GM19324 (cell line): ENCODE data around the gene TGFBR2.
A peak's percentile ranks its signal among the peaks of the same experiment; 100 is the strongest.

ENCODE experiments used
- ATAC-seq: cut with Tn5 transposase; IDR thresholded peaks from one replicate; pipeline ENCODE4 v1.9.1; 2021; ENCODE audit warnings: mild to moderate bottlenecking, moderate library complexity; ENCODE audit not compliant: unreplicated experiment, low FRiP score

TGFBR2 gene

GRCh38 chr3:30600572-30600971 lies 5.8 kb upstream of the TGFBR2 start:
- ATAC-seq = no peak

GRCh38 chr3:30602946-30603345 lies 3.5 kb upstream of the TGFBR2 start:
- no peak for ATAC-seq

GRCh38 chr3:30604093-30604492 lies 2.3 kb upstream of the TGFBR2 start:
- no peak for ATAC-seq

- no peak for ATAC-seq
Observed at GRCh38 chr3:30604558-30604957, 1.8 kb upstream of the TGFBR2 start.

- no peak for ATAC-seq
Observed at GRCh38 chr3:30605005-30605404, 1.4 kb upstream of the TGFBR2 start.

GRCh38 chr3:30605706-30606300 lies 598 bp upstream of the TGFBR2 start:
- ATAC-seq = no peak

- peak; percentile 44 for ATAC-seq
Observed at GRCh38 chr3:30607032-30607833, 832 bp downstream of the TGFBR2 start.

- ATAC-seq = no peak
Observed at GRCh38 chr3:30608598-30608947, 2.2 kb downstream of the TGFBR2 start.

GRCh38 chr3:30609930-30610701 lies 3.7 kb downstream of the TGFBR2 start:
- no peak for ATAC-seq

GRCh38 chr3:30610702-30611368 lies 4.4 kb downstream of the TGFBR2 start:
- no peak for ATAC-seq

GRCh38 chr3:30611613-30612436 lies 5.4 kb downstream of the TGFBR2 start:
- no peak for ATAC-seq

GRCh38 chr3:30612437-30613132 lies 6.2 kb downstream of the TGFBR2 start:
- ATAC-seq = no peak

GRCh38 chr3:30613133-30613825 lies 6.9 kb downstream of the TGFBR2 start:
- ATAC-seq = no peak

- ATAC-seq = no peak
Observed at GRCh38 chr3:30614373-30614772, 8.0 kb downstream of the TGFBR2 start.

GRCh38 chr3:30614943-30615342 lies 8.5 kb downstream of the TGFBR2 start:
- ATAC-seq = no peak

- ATAC-seq = no peak
Observed at GRCh38 chr3:30615615-30616346, 9.4 kb downstream of the TGFBR2 start.

GRCh38 chr3:30616347-30617027 lies 10.1 kb downstream of the TGFBR2 start:
- no peak for ATAC-seq

GRCh38 chr3:30617069-30617468 lies 10.7 kb downstream of the TGFBR2 start:
- no peak for ATAC-seq
